ENCODE measurements around the gene MOAP1.
A peak's percentile ranks its signal among the peaks of the same experiment; 100 is the strongest.
"Not testable (repeated sequence)": the region's sequence is repeated elsewhere in the genome, so short reads cannot be mapped to it uniquely, and the experiment has no call there.

MOAP1 gene

GRCh38 chr14:93150227-93151208, 34.2 kb downstream of the MOAP1 start:
- H3K27me3 ChIP-seq (ENCODE audit: control insufficient read depth in 5 of 5, insufficient read depth in 4 of 5, low read length in 5 of 5) = no peaks in the 10 kb centered on the region
- H3K4me3 ChIP-seq (ENCODE audit: low read depth in 1 of 5, low read length in 5 of 5) = peak overlapping the region in 1 of 5 donors; percentile 48
- H3K9me3 ChIP-seq (ENCODE audit: control insufficient read depth in 5 of 5, low read length in 5 of 5) = no peaks in the 10 kb centered on the region
- H3K4me1 ChIP-seq (ENCODE audit: control insufficient read depth in 5 of 5, insufficient read depth in 5 of 5, low read length in 5 of 5) = peaks cover 0 to 14% (median 4%) of the 10 kb centered on the region in 5 donors
- H3K36me3 ChIP-seq (ENCODE audit: control insufficient read depth in 5 of 5, insufficient read depth in 5 of 5, low read length in 5 of 5) = no peaks in the 10 kb centered on the region
- H3K9ac ChIP-seq (ENCODE audit: low read length in 5 of 5) = peak overlapping the region in 2 of 5 donors; percentile 29 to 62
- peak overlapping the region; percentile 24 for H3K27ac ChIP-seq (ENCODE audit: low read depth, low read length)

- Histone ChIP-seq H3K27me3 (ENCODE audit: control insufficient read depth in 5 of 5, insufficient read depth in 4 of 5, low read length in 5 of 5) (no peaks in the 10 kb centered on the region), H3K4me1 (ENCODE audit: control insufficient read depth in 5 of 5, insufficient read depth in 5 of 5, low read length in 5 of 5) (peaks cover 0 to 14% (median 4%) of the 10 kb centered on the region in 5 donors), H3K9ac (ENCODE audit: low read length in 5 of 5) (no peak overlapping the region), H3K9me3 (ENCODE audit: control insufficient read depth in 5 of 5, low read length in 5 of 5) (no peaks in the 10 kb centered on the region), H3K36me3 (ENCODE audit: control insufficient read depth in 5 of 5, insufficient read depth in 5 of 5, low read length in 5 of 5) (no peaks in the 10 kb centered on the region), H3K27ac (ENCODE audit: low read depth, low read length) (no peak overlapping the region), H3K4me3 (ENCODE audit: low read depth in 1 of 5, low read length in 5 of 5) (no peak overlapping the region)
Measured at GRCh38 chr14:93148979-93149378, 35.7 kb downstream of the MOAP1 start.

GRCh38 chr14:93146119-93146518, 38.6 kb downstream of the MOAP1 start:
- no peak overlapping the region for H3K4me3 ChIP-seq (ENCODE audit: low read depth in 1 of 5, low read length in 5 of 5)

GRCh38 chr14:93142854-93143652, 41.6 kb downstream of the MOAP1 start:
- Histone ChIP-seq H3K9me3 (ENCODE audit: control insufficient read depth in 5 of 5, low read length in 5 of 5) (no peaks in the 10 kb centered on the region), H3K4me1 (ENCODE audit: control insufficient read depth in 5 of 5, insufficient read depth in 5 of 5, low read length in 5 of 5) (no peaks in the 10 kb centered on the region), H3K36me3 (ENCODE audit: control insufficient read depth in 5 of 5, insufficient read depth in 5 of 5, low read length in 5 of 5) (no peaks in the 10 kb centered on the region), H3K4me3 (ENCODE audit: low read depth in 1 of 5, low read length in 5 of 5) (no peak overlapping the region), H3K27me3 (ENCODE audit: control insufficient read depth in 5 of 5, insufficient read depth in 4 of 5, low read length in 5 of 5) (no peaks in the 10 kb centered on the region), H3K27ac (ENCODE audit: low read depth, low read length) (no peak overlapping the region), H3K9ac (ENCODE audit: low read length in 5 of 5) (no peak overlapping the region)

More at GRCh38 chr14:93146119-93146518, 38.6 kb downstream of the MOAP1 start:
- Histone ChIP-seq H3K27me3 (ENCODE audit: control insufficient read depth in 5 of 5, insufficient read depth in 4 of 5, low read length in 5 of 5) (no peaks in the 10 kb centered on the region), H3K27ac (ENCODE audit: low read depth, low read length) (no peak overlapping the region), H3K4me1 (ENCODE audit: control insufficient read depth in 5 of 5, insufficient read depth in 5 of 5, low read length in 5 of 5) (peaks cover 0 to 9% (median 4%) of the 10 kb centered on the region in 5 donors), H3K9me3 (ENCODE audit: control insufficient read depth in 5 of 5, low read length in 5 of 5) (no peaks in the 10 kb centered on the region), H3K36me3 (ENCODE audit: control insufficient read depth in 5 of 5, insufficient read depth in 5 of 5, low read length in 5 of 5) (no peaks in the 10 kb centered on the region), H3K9ac (ENCODE audit: low read length in 5 of 5) (no peak overlapping the region)

GRCh38 chr14:93137864-93138263, 46.8 kb downstream of the MOAP1 start:
- no peak overlapping the region for H3K9ac ChIP-seq (ENCODE audit: low read length in 5 of 5)
- no peaks in the 10 kb centered on the region for H3K36me3 ChIP-seq (ENCODE audit: control insufficient read depth in 5 of 5, insufficient read depth in 5 of 5, low read length in 5 of 5)
- no peaks in the 10 kb centered on the region for H3K9me3 ChIP-seq (ENCODE audit: control insufficient read depth in 5 of 5, low read length in 5 of 5)
- H3K4me1 ChIP-seq (ENCODE audit: control insufficient read depth in 5 of 5, insufficient read depth in 5 of 5, low read length in 5 of 5) = peaks cover 0 to 13% (median 0%) of the 10 kb centered on the region in 5 donors
- no peak overlapping the region for H3K4me3 ChIP-seq (ENCODE audit: low read depth in 1 of 5, low read length in 5 of 5)
- H3K27ac ChIP-seq (ENCODE audit: low read depth, low read length) = no peak overlapping the region
- no peaks in the 10 kb centered on the region for H3K27me3 ChIP-seq (ENCODE audit: control insufficient read depth in 5 of 5, insufficient read depth in 4 of 5, low read length in 5 of 5)

GRCh38 chr14:93136508-93136907, 48.2 kb downstream of the MOAP1 start:
- H3K4me1 ChIP-seq (ENCODE audit: control insufficient read depth in 5 of 5, insufficient read depth in 5 of 5, low read length in 5 of 5) = peaks cover 0 to 19% (median 3%) of the 10 kb centered on the region in 5 donors
- H3K4me3 ChIP-seq (ENCODE audit: low read depth in 1 of 5, low read length in 5 of 5); H3K27ac ChIP-seq (ENCODE audit: low read depth, low read length); H3K9me3 ChIP-seq (ENCODE audit: control insufficient read depth in 5 of 5, low read length in 5 of 5); H3K9ac ChIP-seq (ENCODE audit: low read length in 5 of 5); H3K27me3 ChIP-seq (ENCODE audit: control insufficient read depth in 5 of 5, insufficient read depth in 4 of 5, low read length in 5 of 5); H3K36me3 ChIP-seq (ENCODE audit: control insufficient read depth in 5 of 5, insufficient read depth in 5 of 5, low read length in 5 of 5): not testable (repeated sequence)

GRCh38 chr14:93136009-93136408, 48.7 kb downstream of the MOAP1 start:
- Histone ChIP-seq H3K27ac (ENCODE audit: low read depth, low read length) (peak overlapping the region; percentile 30), H3K9me3 (ENCODE audit: control insufficient read depth in 5 of 5, low read length in 5 of 5) (no peaks in the 10 kb centered on the region), H3K9ac (ENCODE audit: low read length in 5 of 5) (no peak overlapping the region), H3K27me3 (ENCODE audit: control insufficient read depth in 5 of 5, insufficient read depth in 4 of 5, low read length in 5 of 5) (no peaks in the 10 kb centered on the region), H3K36me3 (ENCODE audit: control insufficient read depth in 5 of 5, insufficient read depth in 5 of 5, low read length in 5 of 5) (no peaks in the 10 kb centered on the region), H3K4me1 (ENCODE audit: control insufficient read depth in 5 of 5, insufficient read depth in 5 of 5, low read length in 5 of 5) (peaks cover 0 to 19% (median 3%) of the 10 kb centered on the region in 5 donors), H3K4me3 (ENCODE audit: low read depth in 1 of 5, low read length in 5 of 5) (no peak overlapping the region)

- Histone ChIP-seq H3K36me3 (ENCODE audit: control insufficient read depth in 5 of 5, insufficient read depth in 5 of 5, low read length in 5 of 5) (no peaks in the 10 kb centered on the region), H3K27ac (ENCODE audit: low read depth, low read length) (peak overlapping the region; percentile 30), H3K9ac (ENCODE audit: low read length in 5 of 5) (peak overlapping the region in 1 of 5 donors; percentile 41), H3K27me3 (ENCODE audit: control insufficient read depth in 5 of 5, insufficient read depth in 4 of 5, low read length in 5 of 5) (no peaks in the 10 kb centered on the region), H3K4me3 (ENCODE audit: low read depth in 1 of 5, low read length in 5 of 5) (no peak overlapping the region), H3K9me3 (ENCODE audit: control insufficient read depth in 5 of 5, low read length in 5 of 5) (no peaks in the 10 kb centered on the region), H3K4me1 (ENCODE audit: control insufficient read depth in 5 of 5, insufficient read depth in 5 of 5, low read length in 5 of 5) (peaks cover 0 to 21% (median 3%) of the 10 kb centered on the region in 5 donors)
Measured at GRCh38 chr14:93135399-93135798, 49.3 kb downstream of the MOAP1 start.

- no peak overlapping the region for H3K4me3 ChIP-seq (ENCODE audit: low read depth in 1 of 5, low read length in 5 of 5)
- peak overlapping the region; percentile 60 for H3K27ac ChIP-seq (ENCODE audit: low read depth, low read length)
- H3K9me3 ChIP-seq (ENCODE audit: control insufficient read depth in 5 of 5, low read length in 5 of 5) = no peaks in the 10 kb centered on the region
- no peak overlapping the region for H3K9ac ChIP-seq (ENCODE audit: low read length in 5 of 5)
- no peaks in the 10 kb centered on the region for H3K36me3 ChIP-seq (ENCODE audit: control insufficient read depth in 5 of 5, insufficient read depth in 5 of 5, low read length in 5 of 5)
- H3K4me1 ChIP-seq (ENCODE audit: control insufficient read depth in 5 of 5, insufficient read depth in 5 of 5, low read length in 5 of 5) = peaks cover 0 to 39% (median 20%) of the 10 kb centered on the region in 5 donors
- H3K27me3 ChIP-seq (ENCODE audit: control insufficient read depth in 5 of 5, insufficient read depth in 4 of 5, low read length in 5 of 5) = no peaks in the 10 kb centered on the region
Measured at GRCh38 chr14:93133464-93133863, 51.2 kb downstream of the MOAP1 start.
